GM21825 (cell line): ENCODE results near the gene MYRIP.
"Not testable (repeated sequence)": the region's sequence is repeated elsewhere in the genome, so short reads cannot be mapped to it uniquely, and the experiment has no call there.

Source experiments
- ATAC-seq: cut with Tn5 transposase; IDR thresholded peaks from one replicate; pipeline ENCODE4 v1.9.1; 2021; ENCODE audit warnings: mild to moderate bottlenecking, moderate library complexity; ENCODE audit not compliant: unreplicated experiment

Gene MYRIP

DNA sequence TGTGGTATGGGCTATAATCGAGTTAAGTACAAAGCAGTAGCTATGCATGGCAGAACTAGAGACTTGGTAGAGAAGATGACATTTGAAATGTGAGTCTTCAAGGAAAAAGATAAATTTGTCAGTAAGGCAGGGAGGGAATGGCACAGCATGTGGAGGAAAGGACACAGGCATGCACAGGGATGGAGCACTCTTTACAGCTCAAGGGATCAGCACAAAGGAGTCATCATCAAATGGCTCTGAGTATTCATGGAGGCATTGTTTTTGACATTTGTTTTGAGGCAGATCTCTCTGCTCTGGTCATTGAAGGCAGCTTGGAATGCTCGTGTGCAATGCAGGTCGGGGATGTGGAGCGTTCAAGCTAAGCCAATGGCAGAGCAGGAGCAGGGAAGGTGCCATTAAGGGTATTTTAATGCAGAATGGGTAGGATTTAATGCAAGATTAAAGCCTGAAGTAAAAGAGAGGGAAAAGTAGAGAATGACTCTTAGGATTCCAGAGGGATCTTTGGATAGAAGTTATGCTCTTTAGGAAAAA lies 213.0 kb downstream of the MYRIP start:
- no peak for ATAC-seq

DNA sequence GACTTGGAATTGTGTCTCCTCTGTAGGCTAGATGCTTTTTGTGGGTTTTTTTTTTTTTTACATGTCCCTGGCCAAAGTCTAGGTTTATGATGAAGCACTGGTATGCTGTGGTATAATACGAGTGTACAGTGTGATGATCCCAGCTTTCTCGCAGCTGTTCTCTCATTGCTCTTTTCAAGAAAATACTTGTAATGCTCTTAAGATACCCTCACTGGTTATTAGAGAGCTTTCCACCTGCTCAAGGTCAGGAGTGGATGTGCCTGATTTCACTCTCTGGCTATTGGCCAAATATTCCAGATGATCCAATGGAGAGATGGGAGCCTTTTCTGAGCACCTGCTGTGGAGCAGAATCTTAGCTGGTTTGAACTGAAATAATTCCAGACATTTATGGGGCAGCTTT lies 215.1 kb downstream of the MYRIP start:
- ATAC-seq, result no peak

DNA sequence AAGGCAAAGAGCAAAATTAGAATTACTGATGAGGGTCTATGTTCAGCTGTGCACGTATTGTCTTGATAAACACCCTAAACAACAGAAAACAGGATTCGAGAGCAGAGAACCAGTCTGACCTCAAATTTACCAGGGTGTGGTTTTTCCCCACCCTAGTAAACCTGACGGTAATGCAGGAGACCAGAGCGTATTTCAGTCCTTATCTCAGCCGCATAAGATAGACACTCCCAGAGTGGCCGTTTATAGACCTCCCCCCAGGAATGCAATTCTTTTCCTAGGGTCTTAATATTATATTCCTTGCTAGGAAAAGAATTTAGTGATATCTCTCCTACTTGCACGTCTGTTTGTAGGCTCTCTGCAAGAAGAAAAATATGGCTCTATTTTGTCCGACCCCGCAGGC lies 216.5 kb downstream of the MYRIP start:
- ATAC-seq, result not testable (repeated sequence)

DNA sequence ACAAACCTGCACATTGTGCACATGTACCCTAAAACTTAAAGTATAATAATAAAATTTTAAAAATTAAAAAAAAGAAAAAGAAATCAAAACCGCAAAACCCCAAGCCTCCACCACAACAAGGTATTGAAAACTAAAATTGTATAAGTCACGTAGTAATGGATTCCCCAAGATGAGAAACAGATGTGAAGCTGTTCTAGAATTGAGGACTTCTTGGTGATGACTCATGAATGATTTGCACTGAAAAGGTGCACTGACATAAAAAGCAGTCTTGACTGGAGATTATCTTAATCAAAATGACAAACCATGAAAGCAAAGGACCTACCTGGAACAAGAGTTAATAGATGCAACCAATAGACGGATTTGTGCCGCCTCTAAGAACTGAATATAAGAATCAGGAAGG lies 225.8 kb downstream of the MYRIP start:
- ATAC-seq, result no peak

DNA sequence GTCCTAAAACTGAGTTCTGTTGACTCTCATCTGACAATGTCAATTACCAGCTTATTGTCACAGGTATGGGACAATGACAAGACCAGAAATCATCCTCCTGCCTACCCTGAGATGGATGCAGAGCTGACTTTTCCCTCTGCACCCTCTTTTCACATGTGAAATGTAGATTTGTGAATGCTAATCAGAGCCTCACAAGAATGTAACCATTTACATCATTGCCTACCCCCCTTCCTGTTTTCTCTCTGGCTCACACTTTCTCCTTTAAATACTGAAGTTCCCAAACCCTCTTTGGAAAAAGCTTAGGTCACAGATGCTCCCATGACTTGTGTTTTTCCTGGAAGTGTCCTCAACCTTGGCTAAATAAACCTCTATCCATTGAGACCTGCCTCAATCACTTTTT lies 228.2 kb downstream of the MYRIP start:
- no peak for ATAC-seq

DNA sequence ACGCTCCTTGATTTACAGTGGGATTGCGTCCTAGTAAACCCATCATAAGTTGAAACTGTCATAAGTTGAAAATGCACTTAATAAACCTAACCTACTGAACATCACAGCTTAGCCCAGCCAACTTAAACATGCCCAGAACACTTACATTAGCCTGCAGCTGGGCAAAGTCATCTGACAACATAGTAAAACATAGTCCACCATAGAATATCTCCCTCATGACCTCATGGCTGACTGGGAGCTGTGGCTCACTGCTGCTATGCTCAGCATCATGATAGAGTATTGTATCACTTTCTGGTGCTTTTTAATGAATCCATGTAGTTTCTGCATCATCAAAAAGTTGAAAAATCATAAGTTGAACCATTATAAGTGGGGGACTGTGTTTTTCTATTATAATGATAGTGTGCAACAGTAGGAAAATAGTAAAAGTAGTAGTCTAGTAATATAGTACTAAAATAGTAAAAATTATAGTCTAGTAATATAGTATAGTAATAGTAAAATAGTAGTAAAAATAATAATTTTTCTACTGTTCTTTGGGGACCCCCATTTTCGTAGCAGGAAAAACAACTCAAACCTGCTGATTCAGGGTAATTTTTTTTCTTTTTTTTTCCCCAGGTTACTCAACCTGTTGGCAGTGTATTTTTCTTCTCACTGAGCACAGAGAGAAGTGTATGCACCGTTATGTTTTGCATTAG lies 233.5 kb downstream of the MYRIP start:
- no peak for ATAC-seq

DNA sequence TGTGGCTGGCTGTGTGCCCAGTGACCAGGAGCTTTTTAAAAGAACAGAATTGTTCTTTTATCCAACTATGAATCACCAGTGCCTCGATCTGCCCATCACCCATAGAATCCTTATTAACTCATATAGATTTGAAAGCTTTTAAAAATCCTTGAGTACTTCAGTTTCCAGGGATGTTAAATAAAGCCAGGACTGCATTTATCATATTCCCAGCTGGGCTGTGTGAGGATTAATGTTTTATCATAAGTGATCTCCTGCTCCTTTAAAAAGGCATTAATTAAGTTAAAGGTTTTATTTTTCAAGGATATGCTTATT lies 234.0 kb downstream of the MYRIP start:
- ATAC-seq, result no peak

DNA sequence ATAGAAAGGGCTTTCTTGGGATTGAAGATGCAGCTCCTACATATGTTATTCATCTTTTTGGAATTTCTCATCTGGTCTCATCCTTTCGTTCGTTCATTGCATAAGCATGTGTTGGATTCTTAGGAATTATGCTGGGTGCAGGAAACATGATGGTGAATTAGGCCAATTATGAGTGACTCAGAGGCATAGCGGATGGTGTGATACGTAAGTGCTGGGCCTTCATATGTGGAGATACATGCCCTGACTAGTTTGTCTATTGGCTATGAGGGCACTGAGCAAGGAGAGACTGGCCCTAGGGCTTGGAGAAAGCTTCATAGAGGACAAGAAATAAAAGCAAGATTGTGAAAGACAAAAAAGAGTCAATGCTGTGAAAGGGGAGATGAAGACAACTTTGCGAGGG lies 235.1 kb downstream of the MYRIP start:
- no peak for ATAC-seq

DNA sequence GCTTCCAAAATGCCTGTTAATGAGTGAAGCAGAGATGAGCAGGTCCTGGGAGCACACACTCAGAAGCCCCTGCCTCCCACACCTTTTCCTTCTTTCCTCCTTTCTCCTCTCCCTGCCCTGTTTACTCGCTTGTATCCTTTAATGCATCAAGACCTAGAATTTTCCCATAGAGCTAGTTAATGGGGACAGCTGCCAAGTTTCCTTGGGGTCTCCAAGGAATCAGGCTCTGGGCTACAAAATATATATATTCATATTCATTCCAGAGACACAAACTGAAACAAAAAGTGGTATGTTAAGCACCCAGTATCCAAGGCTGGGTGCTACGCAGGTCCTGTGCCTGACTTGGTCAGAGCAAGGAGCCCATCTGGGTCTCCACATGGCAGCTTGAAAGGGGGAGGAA lies 235.6 kb downstream of the MYRIP start:
- no peak for ATAC-seq

DNA sequence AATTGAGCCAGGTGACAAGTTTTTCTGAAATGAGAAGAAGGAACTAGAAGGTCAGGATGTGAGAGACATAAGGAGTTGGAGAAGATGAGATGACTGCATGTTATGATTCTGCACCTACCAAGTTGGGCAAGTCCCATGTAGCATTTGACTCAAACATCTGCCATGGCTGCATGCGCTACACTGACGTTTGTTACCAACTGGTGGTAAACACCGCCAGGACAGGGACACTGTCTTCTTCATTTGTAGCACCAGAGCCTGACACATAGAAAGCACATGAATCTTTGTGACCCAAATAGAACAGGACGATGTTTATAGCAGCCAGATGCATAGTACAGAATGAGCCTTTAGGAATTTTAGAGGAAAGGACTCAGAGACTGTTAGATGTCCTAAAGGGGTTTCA lies 236.7 kb downstream of the MYRIP start:
- no peak for ATAC-seq

DNA sequence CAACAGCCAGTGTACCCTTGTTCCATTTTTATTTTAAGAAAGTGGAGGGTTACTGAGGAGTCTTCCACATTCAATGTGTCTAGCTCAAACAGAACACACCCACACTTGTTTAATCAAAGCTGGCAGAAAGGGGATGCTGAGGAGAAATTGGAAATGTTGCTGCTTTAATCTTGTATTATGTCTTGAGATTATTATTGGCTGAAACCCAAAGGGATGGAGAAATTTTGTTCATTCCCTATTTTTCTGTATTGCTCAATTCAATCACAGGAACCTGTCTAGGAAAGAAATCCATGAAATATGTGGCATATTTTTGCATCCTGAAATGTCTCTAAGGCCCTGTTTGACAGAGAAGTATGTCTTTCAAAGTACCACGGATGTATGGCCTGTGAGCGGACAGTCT lies 238.0 kb downstream of the MYRIP start:
- no peak for ATAC-seq

DNA sequence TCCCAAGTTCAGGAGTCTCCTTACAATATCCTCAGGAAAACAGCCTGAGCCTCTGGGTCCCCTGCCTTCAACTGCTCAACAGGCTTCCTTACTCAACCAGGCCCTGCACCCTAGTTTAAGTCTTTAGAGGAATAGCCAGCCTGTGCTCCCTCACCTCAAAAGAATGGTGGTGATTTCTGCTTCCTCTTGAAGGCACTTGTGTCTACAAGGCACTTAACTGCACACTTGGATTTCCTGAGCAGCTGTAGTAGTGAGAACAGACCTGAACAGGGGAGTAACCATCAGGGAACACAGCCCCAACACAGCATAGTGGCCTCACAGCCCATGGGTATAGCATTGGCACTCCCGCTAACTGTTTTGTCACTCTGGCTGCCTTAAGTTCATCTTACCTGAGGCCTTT lies 244.3 kb downstream of the MYRIP start:
- no peak for ATAC-seq

DNA sequence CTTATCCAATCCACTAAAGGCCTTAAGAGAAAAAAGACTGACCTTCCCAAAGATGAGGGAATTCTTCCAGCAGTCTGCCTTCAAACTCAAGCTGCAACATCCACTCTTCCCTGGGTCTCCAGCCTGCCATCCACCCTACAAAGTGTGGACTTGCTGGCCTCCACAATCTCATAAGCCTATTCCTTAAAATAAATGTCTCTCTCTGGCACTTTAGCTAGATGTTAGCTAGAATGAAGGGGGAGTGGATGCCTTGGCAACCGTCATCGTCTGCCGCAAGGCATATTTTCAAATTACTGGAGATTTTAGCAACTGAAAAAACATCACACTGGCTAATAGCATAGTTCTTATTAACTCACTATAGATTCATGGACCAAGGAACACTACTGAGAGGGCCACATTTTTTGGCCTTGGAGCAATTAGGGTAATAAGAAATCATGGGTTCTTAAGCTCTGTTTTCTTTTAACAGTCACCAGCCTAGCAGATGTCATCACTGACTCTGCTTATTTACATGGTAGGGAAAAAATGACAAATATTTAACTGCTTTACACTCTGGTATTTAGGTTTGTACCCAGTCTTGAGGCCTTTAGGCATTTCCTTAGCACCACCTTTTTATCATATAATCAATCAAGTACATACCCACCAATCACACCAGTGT lies 245.3 kb downstream of the MYRIP start:
- ATAC-seq, result no peak

DNA sequence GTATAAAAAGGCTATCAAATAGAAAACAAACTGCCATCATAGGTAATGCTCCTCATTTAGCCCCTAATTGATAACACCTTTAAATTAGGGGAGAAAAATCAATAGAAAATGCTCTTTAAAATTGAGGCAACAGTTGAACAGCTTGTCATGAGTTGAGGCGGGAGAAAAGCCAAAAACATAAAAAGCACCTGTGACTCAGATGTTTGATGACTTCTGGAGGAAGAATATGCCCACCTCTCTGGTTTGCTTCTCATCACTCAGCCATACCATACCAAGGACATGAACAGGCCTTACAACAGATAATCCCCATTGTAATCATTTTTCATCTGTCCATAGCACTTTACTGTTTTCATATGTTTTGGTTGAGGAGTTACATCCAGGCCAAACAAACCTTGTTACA lies 246.0 kb downstream of the MYRIP start:
- no peak for ATAC-seq

DNA sequence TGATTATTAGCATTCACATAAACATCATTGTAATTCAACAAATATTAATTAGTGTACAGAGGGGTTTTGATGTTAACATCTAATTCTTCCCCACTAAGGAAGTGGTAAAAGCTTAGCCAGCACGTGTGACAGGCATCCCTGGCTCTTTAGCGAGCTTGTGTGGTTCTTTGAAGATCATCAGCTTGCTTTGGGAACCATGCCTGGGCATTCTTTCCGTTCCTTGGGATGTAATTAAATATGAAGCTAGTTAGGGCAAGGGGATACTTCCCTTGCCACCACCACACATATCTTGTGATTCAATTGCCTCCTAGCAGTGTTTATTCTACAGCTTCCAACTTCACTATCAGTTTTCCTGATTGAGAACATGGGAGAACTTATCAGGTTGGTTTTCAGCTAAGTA lies 246.5 kb downstream of the MYRIP start:
- ATAC-seq, result no peak

DNA sequence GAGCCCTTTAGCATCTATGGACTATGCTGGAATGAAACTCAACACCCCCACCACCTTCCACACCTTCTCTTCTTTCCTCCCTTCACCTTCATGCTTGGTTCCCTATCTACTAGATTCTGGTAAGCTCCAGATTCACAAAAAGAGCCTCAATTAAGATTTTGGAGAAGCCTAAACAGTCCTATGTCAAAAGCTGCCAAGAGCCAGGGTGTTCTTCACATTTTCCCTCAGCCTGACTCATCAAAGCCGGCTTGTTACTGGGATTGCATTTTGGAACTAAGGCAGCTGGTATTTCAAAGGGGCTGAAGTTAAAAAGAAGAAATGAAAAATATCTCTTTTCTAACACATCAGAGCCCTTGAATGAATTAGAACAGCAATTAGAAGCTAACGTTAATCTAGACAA lies 247.7 kb downstream of the MYRIP start:
- ATAC-seq, result no peak

DNA sequence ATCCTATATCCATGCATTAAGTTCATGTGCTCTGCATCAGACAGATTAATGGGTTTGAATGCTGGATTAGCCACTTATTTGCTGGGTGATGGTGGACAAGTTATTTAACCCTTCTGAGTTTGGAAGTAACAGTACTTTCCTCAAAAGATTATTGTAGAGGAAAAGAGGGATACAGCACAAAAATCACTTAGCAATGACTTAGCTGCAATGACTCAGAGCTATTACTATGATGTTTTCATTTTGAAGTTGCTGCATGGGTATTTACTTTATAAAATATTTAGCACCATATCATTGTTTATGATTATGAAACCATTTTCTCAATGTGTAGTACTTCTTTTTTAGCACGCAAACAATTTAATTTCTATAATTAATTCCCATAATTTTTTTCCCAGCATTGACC lies 248.4 kb downstream of the MYRIP start:
- no peak for ATAC-seq

DNA sequence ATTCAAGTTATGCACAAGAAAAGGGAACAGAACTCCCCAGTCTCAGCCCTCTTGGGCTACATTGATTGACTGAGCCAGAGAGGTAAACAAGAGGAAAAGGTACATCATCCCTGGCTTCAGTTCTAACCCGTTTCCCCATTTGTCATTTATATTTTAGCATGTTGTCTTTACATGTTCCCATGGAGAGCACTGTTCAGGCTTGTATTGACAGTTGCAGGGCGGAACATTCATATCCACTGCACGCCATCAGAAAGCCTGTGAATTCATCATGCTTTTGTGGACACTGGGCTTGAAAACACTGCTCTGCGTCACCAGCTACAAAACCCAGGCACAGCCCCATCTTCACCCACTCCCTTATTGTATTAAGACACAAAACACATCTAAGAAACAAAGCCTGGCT lies 259.2 kb downstream of the MYRIP start:
- no peak for ATAC-seq

DNA sequence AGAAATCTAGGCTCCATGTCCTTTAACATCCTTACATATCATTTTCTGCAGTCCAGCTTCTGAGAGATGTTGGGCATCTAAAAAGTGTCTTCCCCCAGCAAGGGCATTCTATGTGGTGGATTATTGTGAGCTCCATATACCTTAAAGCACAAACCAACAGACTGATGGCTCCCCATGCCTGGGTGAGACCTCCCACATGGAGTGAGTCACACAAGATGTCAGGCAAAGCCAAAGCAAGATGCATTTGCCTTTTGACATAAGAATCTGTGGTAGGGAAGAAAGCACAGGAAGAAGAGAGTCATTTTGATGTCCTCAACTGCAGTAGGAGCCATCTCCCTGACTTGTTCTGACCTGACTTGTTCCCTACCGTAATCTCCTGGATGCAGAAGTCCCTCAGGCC lies 261.4 kb downstream of the MYRIP start:
- no peak for ATAC-seq

DNA sequence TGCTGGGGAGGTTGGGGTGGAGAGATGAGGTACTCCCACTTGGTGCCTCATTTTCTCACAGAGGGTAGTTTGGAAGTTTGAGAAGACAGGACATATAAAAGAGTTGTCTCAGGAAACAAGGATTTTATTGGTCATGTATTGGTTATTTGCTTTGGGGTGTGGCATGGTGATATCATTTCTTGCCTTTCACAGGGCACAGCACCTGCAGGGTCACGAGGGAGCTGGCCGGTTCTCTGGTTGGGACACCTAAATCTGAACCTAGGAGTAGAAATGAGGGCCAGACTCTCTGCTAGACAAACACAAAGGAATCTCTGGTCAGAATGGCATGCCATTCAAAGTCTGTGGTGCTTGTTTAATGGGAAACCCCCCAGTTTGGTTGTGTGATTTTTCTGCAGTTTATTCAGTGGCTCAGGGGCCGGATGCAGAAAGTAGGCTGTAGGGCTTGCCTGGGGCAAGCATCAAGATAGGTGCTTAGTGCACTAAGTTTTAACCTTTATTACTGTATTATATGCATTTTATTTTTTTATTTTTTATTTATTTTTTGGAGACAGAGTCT lies 262.4 kb downstream of the MYRIP start:
- ATAC-seq, result no peak

DNA sequence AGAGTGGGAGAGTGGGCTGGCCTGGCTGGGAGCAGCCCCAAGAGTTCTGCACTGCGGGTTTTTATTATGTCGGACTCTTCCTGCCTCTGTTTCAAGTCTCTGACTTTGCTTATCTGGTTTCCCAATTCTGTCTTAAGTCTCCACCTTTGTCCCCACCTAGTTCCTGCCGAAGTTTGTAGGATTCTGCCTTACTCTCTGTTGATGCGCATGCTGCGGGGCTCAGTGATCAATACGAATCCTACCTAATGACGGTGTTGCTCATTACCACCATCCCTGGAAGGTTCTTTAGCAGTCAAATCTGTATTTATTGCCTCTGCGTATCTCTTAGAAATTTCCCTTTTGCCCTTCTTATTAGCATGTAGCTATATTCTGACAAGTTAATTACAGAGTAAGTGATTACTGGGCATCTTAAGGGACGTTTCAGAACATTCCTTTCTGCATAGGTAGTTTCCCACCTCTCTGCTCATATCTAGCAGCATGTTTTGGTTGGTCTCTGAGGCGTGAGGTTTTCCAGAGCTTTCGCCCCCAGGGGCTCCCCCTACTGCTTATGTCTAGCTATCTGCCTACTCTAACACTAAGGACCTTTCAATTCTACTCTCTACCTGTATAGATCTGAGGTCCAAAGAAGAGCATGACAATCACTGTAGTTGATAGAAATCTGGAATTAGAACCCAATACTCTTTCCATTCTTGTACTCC lies 264.1 kb downstream of the MYRIP start:
- ATAC-seq, result no peak

DNA sequence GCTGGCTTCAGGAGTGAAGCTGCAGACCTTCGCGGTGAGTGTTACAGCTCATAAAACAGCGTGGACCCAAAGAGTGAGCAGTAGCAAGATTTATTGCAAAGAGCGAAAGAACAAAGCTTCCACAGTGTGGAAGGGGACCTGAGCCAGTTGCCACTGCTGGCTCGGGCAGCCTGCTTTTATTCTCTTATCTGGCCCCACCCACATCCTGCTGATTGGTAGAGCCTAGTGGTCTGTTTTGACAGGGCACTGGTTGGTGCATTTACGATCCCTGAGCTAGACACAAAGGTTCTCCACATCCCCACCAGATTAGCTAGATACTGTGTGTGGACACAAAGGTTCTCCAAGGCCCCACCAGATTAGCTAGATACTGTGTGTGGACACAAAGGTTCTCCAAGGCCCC lies 267.7 kb downstream of the MYRIP start:
- ATAC-seq, result not testable (repeated sequence)
